ENCODE data around the gene MRPS6. TPM values are rescaled to one million over a fixed set of nuclear protein-coding genes. Genes with fewer than 3 reads are reported as not detected.

Gene MRPS6
- total and polyA plus RNA-seq, 10 of the 15 experiments (the other 5 are each of a cell fraction or from before 2014, with no cell fraction given) = 32.5 to 232 (median 90.3) TPM

DNA sequence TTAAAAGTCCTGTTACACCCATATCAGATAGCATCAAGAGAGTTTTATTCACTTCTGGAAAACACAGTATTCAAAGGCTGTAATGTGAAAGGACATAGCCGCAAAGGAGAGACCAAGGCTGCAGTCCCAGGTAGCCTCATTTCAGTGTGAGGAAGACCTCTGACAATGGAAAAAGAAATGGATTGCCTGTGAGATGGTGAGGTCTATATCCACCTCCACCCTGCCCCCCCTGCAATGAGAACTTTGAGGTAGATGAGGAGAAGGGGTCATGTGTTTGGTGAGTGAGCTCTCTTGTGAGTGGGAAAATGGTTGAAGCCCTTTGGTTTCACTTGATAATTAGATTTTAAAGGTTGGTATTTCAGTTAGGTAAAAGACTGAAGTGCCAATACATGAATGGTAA, 3.5 kb downstream of the MRPS6 start:
- RAD21 ChIA-PET (ENCODE audit: unreplicated experiment) = interaction anchor here (0.6 to 7.0 kb wide), 11 partner anchors 10 to 143 kb away, joined by 3 to 51 read pairs (median 4); no protein-coding TSS in a partner anchor
- Histone ChIP-seq H3K9me3 (replicated peaks; ENCODE audit: control insufficient read depth, insufficient read depth, low read length) (no peaks in the 10 kb centered on the region), H3K79me2 (ENCODE audit: control insufficient read depth, insufficient read depth, low read length) (peaks cover 78% of the 10 kb centered on the region), H3K4me3 (peak overlapping the region; percentile 91; the same call in 1 of the 2 replicates), H3K4me1 (ENCODE audit: control insufficient read depth, insufficient read depth, low read length) (peaks cover 13% of the 10 kb centered on the region), H3K27me3 (replicated peaks in 1 of 2; ENCODE audit: control insufficient read depth in 2 of 2, insufficient read depth in 2 of 2, low read length in 1 of 2) (no peaks in the 10 kb centered on the region), H3K36me3 (ENCODE audit: control insufficient read depth in 2 of 2, insufficient read depth in 2 of 2, low read length in 1 of 2) (no peaks in the 10 kb centered on the region; a peak in 1 of 4 replicates), H3K27ac (ENCODE audit: control insufficient read depth, insufficient read depth) (peak overlapping the region; percentile 60), H4K20me1 (ENCODE audit: control insufficient read depth, insufficient read depth) (no peaks in the 10 kb centered on the region), H2AFZ (ENCODE audit: control insufficient read depth, low read depth, low read length) (no peak overlapping the region), H3K9ac (ENCODE audit: control insufficient read depth, insufficient read depth, low read length) (peak overlapping the region; percentile 19), H3K4me2 (ENCODE audit: control insufficient read depth, insufficient read depth) (peak overlapping the region; percentile 69)
- BruUV-seq (replicated peaks) = no TSS peak
- SMC1A ChIA-PET (ENCODE audit: uncharacterized antibody, unreplicated experiment) = interaction anchor here (0.9 to 6.8 kb wide), 17 partner anchors 9 to 271 kb away, joined by 3 to 118 read pairs (median 6); no protein-coding TSS in a partner anchor
- 95% methylated on average over 1 of the region's 1 CpG for WGBS (ENCODE audit: insufficient coverage, insufficient replicate concordance, low lambda C conversion rate, missing lambda C conversion rate)
- ATAC-seq (peak; percentile 8), DNase-seq (ENCODE audit: low read depth, low spot score) (no peak), FAIRE-seq (no peak)
- intact Hi-C loops (cut with micrococcal nuclease; ENCODE audit: unreplicated experiment) (loop anchor here (2.0 to 5.0 kb wide), 2 partner anchors 100 to 155 kb away; no protein-coding TSS in a partner anchor), in situ Hi-C loops (cut with MboI) (no loop called here)
- TF ChIP-seq ZNF217 (IDR thresholded peaks at IDR 0.05) = no peak
- TF ChIP-seq, protein P1, sequence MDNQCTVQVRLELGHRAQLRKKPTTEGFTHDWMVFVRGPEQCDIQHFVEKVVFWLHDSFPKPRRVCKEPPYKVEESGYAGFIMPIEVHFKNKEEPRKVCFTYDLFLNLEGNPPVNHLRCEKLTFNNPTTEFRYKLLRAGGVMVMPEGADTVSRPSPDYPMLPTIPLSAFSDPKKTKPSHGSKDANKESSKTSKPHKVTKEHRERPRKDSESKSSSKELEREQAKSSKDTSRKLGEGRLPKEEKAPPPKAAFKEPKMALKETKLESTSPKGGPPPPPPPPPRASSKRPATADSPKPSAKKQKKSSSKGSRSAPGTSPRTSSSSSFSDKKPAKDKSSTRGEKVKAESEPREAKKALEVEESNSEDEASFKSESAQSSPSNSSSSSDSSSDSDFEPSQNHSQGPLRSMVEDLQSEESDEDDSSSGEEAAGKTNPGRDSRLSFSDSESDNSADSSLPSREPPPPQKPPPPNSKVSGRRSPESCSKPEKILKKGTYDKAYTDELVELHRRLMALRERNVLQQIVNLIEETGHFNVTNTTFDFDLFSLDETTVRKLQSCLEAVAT (IDR thresholded peaks at IDR 0.05) = peak; percentile 22; the same call in 1 of the 2 replicates
- no peak for TF ChIP-seq CBFB (IDR thresholded peaks at IDR 0.05; ENCODE audit: low read depth)
- TF ChIP-seq RCOR1 (conservative IDR thresholded peaks at IDR 0.05; ENCODE audit: low read depth, low read length) = no peak
- no peak for TF ChIP-seq ELK1 (IDR thresholded peaks at IDR 0.05; ENCODE audit: low read depth, low read length)
- 0 out of 2 replicates have a peak, but pooled peaks have one; percentile 40 for TF ChIP-seq POLR2AphosphoS2 (IDR thresholded peaks at IDR 0.05; ENCODE audit: low read depth, low read length)
- TF ChIP-seq BMI1 (IDR thresholded peaks at IDR 0.05; ENCODE audit: borderline replicate concordance) = no peak
- TF ChIP-seq, protein P2, sequence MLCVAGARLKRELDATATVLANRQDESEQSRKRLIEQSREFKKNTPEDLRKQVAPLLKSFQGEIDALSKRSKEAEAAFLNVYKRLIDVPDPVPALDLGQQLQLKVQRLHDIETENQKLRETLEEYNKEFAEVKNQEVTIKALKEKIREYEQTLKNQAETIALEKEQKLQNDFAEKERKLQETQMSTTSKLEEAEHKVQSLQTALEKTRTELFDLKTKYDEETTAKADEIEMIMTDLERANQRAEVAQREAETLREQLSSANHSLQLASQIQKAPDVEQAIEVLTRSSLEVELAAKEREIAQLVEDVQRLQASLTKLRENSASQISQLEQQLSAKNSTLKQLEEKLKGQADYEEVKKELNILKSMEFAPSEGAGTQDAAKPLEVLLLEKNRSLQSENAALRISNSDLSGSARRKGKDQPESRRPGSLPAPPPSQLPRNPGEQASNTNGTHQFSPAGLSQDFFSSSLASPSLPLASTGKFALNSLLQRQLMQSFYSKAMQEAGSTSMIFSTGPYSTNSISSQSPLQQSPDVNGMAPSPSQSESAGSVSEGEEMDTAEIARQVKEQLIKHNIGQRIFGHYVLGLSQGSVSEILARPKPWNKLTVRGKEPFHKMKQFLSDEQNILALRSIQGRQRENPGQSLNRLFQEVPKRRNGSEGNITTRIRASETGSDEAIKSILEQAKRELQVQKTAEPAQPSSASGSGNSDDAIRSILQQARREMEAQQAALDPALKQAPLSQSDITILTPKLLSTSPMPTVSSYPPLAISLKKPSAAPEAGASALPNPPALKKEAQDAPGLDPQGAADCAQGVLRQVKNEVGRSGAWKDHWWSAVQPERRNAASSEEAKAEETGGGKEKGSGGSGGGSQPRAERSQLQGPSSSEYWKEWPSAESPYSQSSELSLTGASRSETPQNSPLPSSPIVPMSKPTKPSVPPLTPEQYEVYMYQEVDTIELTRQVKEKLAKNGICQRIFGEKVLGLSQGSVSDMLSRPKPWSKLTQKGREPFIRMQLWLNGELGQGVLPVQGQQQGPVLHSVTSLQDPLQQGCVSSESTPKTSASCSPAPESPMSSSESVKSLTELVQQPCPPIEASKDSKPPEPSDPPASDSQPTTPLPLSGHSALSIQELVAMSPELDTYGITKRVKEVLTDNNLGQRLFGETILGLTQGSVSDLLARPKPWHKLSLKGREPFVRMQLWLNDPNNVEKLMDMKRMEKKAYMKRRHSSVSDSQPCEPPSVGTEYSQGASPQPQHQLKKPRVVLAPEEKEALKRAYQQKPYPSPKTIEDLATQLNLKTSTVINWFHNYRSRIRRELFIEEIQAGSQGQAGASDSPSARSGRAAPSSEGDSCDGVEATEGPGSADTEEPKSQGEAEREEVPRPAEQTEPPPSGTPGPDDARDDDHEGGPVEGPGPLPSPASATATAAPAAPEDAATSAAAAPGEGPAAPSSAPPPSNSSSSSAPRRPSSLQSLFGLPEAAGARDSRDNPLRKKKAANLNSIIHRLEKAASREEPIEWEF (IDR thresholded peaks at IDR 0.05; ENCODE audit: insufficient replicate concordance, low read depth, low read length) = no peak
- CTCF ChIA-PET = interaction anchor here (1.1 to 4.3 kb wide), 8 partner anchors 16 to 271 kb away, joined by 3 to 27 read pairs (median 4); no protein-coding TSS in a partner anchor
- POLR2A ChIA-PET = interaction anchor here (1.8 to 2.5 kb wide), 3 partner anchors 53 to 125 kb away, joined by 4 to 15 read pairs (median 8); no protein-coding TSS in a partner anchor

All from GM12878 (cell line).